ENCODE results near the gene GIMAP2. TPM values are rescaled to one million over a fixed set of nuclear protein-coding genes. Genes with fewer than 3 reads are reported as not detected.

The GIMAP2 gene
- total RNA-seq, 1 donor from 2014 or later: not detected

GRCh38 chr7:150665089-150665748, 20.3 kb upstream of the GIMAP2 start:
- DNase-seq (ENCODE audit: low read depth) (no peak), FAIRE-seq (no peak)
- peaks cover 12% of the 10 kb centered on the region for H3K27me3 Mint-ChIP-seq (ENCODE audit: low read depth, unreplicated experiment)
- Histone ChIP-seq H3K9me3 (ENCODE audit: insufficient read depth, low read depth, low read length) (no peaks in the 10 kb centered on the region), H2AFZ (ENCODE audit: low read depth, low read length) (no peak overlapping the region), H3K4me3 (ENCODE audit: insufficient read depth, low read depth, low read length) (no peak overlapping the region), H3K4me1 (ENCODE audit: insufficient read depth, low read length) (no peaks in the 10 kb centered on the region), H4K20me1 (ENCODE audit: insufficient read depth, low read length) (no peaks in the 10 kb centered on the region), H3K36me3 (ENCODE audit: insufficient read depth, low read length) (no peaks in the 10 kb centered on the region), H3K79me2 (ENCODE audit: insufficient read depth, low read length) (no peaks in the 10 kb centered on the region), H3K27me3 (ENCODE audit: insufficient read depth, low read length) (no peaks in the 10 kb centered on the region), H3K9ac (ENCODE audit: low read length) (no peak overlapping the region), H3K4me2 (ENCODE audit: low read length) (no peak overlapping the region), H3K27ac (ENCODE audit: low read depth, low read length) (no peak overlapping the region)
- TF ChIP-seq CTCF (IDR thresholded peaks at IDR 0.05; ENCODE audit: insufficient read depth, low read depth, low read length) (no peak), EZH2 (IDR thresholded peaks at IDR 0.05; ENCODE audit: insufficient read depth, low read length) (no peak)
- H3K9me3 Mint-ChIP-seq (ENCODE audit: unreplicated experiment): peaks cover 5% of the 10 kb centered on the region
- no peaks in the 10 kb centered on the region for H3K36me3 Mint-ChIP-seq (ENCODE audit: low read depth, unreplicated experiment)
- H3K4me1 Mint-ChIP-seq (ENCODE audit: low read depth, unreplicated experiment): no peaks in the 10 kb centered on the region
- no peak overlapping the region for H3K27ac Mint-ChIP-seq (ENCODE audit: unreplicated experiment)
- H3K4me3 Mint-ChIP-seq (ENCODE audit: unreplicated experiment): no peak overlapping the region

GRCh38 chr7:150665896-150666295, 19.6 kb upstream of the GIMAP2 start:
- Histone ChIP-seq H3K4me3 (ENCODE audit: insufficient read depth, low read depth, low read length) (no peak overlapping the region), H3K4me2 (ENCODE audit: low read length) (no peak overlapping the region), H3K36me3 (ENCODE audit: insufficient read depth, low read length) (no peaks in the 10 kb centered on the region), H3K79me2 (ENCODE audit: insufficient read depth, low read length) (no peaks in the 10 kb centered on the region), H3K9me3 (ENCODE audit: insufficient read depth, low read depth, low read length) (no peaks in the 10 kb centered on the region), H3K4me1 (ENCODE audit: insufficient read depth, low read length) (no peaks in the 10 kb centered on the region), H3K27me3 (ENCODE audit: insufficient read depth, low read length) (no peaks in the 10 kb centered on the region), H3K27ac (ENCODE audit: low read depth, low read length) (no peak overlapping the region), H4K20me1 (ENCODE audit: insufficient read depth, low read length) (no peaks in the 10 kb centered on the region), H3K9ac (ENCODE audit: low read length) (no peak overlapping the region), H2AFZ (ENCODE audit: low read depth, low read length) (no peak overlapping the region)
- DNase-seq (ENCODE audit: low read depth) (no peak), FAIRE-seq (no peak)
- Mint-ChIP-seq H3K36me3 (ENCODE audit: low read depth, unreplicated experiment) (no peaks in the 10 kb centered on the region), H3K9me3 (ENCODE audit: unreplicated experiment) (peaks cover 5% of the 10 kb centered on the region), H3K4me1 (ENCODE audit: low read depth, unreplicated experiment) (no peaks in the 10 kb centered on the region), H3K4me3 (ENCODE audit: unreplicated experiment) (no peak overlapping the region), H3K27me3 (ENCODE audit: low read depth, unreplicated experiment) (peaks cover 12% of the 10 kb centered on the region), H3K27ac (ENCODE audit: unreplicated experiment) (no peak overlapping the region)
- TF ChIP-seq CTCF (IDR thresholded peaks at IDR 0.05; ENCODE audit: insufficient read depth, low read depth, low read length) (no peak), EZH2 (IDR thresholded peaks at IDR 0.05; ENCODE audit: insufficient read depth, low read length) (no peak)

GRCh38 chr7:150666412-150666811, 19.1 kb upstream of the GIMAP2 start:
- no peak overlapping the region for H3K9ac ChIP-seq (ENCODE audit: low read length)
- no peak overlapping the region for H2AFZ ChIP-seq (ENCODE audit: low read depth, low read length)
- no peaks in the 10 kb centered on the region for H3K9me3 ChIP-seq (ENCODE audit: insufficient read depth, low read depth, low read length)
- Mint-ChIP-seq H3K4me1 (ENCODE audit: low read depth, unreplicated experiment) (no peaks in the 10 kb centered on the region), H3K9me3 (ENCODE audit: unreplicated experiment) (peaks cover 5% of the 10 kb centered on the region), H3K36me3 (ENCODE audit: low read depth, unreplicated experiment) (no peaks in the 10 kb centered on the region), H3K4me3 (ENCODE audit: unreplicated experiment) (no peak overlapping the region), H3K27ac (ENCODE audit: unreplicated experiment) (no peak overlapping the region), H3K27me3 (ENCODE audit: low read depth, unreplicated experiment) (peaks cover 16% of the 10 kb centered on the region)
- DNase-seq (ENCODE audit: low read depth) (no peak), FAIRE-seq (no peak)
- no peaks in the 10 kb centered on the region for H3K4me1 ChIP-seq (ENCODE audit: insufficient read depth, low read length)
- no peak overlapping the region for H3K4me3 ChIP-seq (ENCODE audit: insufficient read depth, low read depth, low read length)
- no peak overlapping the region for H3K4me2 ChIP-seq (ENCODE audit: low read length)
- no peaks in the 10 kb centered on the region for H3K79me2 ChIP-seq (ENCODE audit: insufficient read depth, low read length)
- no peak for TF ChIP-seq EZH2 (IDR thresholded peaks at IDR 0.05; ENCODE audit: insufficient read depth, low read length)
- no peak for TF ChIP-seq CTCF (IDR thresholded peaks at IDR 0.05; ENCODE audit: insufficient read depth, low read depth, low read length)
- no peaks in the 10 kb centered on the region for H4K20me1 ChIP-seq (ENCODE audit: insufficient read depth, low read length)
- no peaks in the 10 kb centered on the region for H3K27me3 ChIP-seq (ENCODE audit: insufficient read depth, low read length)
- H3K36me3 ChIP-seq (ENCODE audit: insufficient read depth, low read length): no peaks in the 10 kb centered on the region
- no peak overlapping the region for H3K27ac ChIP-seq (ENCODE audit: low read depth, low read length)

All from astrocyte (in vitro differentiated cells and primary cell).